ENCODE data around the gene FEZ2.

DNA sequence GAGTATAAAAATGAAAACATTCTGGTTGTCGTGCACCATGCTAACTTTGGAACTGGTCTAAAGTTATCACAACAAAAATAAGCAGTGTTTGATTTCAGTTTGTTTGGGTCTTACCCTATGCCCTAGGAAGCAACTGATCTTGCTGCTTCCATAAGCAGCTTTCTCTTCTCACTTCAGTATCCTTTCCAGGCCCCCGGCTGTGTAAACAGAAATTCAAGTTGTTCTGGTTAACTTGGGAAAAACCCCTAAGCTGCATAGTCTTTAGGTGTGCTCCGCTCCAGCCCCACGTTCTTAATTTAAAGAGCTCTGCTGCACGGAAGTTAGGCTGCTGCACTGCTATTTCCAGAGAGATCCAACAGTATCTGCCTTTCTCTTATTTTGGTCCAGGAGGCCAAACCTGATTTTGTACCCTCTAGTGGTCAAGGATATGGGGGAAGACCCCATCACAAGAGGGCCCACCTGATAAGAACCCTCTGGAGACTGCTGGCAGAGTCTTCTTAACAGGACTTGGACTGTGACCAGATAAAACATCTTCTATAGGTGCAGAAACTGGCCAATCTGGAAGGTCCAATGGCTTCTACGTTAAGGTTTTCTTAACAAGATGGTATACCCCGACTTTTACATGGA is 69.1 kb downstream of the FEZ2 start:
- no peak for TF ChIP-seq POLR2A (IDR thresholded peaks at IDR 0.05)
- TF ChIP-seq, protein P1, sequence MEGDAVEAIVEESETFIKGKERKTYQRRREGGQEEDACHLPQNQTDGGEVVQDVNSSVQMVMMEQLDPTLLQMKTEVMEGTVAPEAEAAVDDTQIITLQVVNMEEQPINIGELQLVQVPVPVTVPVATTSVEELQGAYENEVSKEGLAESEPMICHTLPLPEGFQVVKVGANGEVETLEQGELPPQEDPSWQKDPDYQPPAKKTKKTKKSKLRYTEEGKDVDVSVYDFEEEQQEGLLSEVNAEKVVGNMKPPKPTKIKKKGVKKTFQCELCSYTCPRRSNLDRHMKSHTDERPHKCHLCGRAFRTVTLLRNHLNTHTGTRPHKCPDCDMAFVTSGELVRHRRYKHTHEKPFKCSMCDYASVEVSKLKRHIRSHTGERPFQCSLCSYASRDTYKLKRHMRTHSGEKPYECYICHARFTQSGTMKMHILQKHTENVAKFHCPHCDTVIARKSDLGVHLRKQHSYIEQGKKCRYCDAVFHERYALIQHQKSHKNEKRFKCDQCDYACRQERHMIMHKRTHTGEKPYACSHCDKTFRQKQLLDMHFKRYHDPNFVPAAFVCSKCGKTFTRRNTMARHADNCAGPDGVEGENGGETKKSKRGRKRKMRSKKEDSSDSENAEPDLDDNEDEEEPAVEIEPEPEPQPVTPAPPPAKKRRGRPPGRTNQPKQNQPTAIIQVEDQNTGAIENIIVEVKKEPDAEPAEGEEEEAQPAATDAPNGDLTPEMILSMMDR (IDR thresholded peaks at IDR 0.05), result no peak

All from testis (tissue), 2 donors.